CD4-positive, alpha-beta T cell treated with Interleukin-6 at 100 ng/mL for 8 hours (primary cell): Measurements from ENCODE around the gene NUDT2.

ENCODE experiments used
- DNase-seq: peaks from one replicate; pipeline ENCODE4 v3.0.0-alpha.2; 2020; ENCODE audit warnings: mixed read lengths, low spot score

NUDT2 gene

DNA sequence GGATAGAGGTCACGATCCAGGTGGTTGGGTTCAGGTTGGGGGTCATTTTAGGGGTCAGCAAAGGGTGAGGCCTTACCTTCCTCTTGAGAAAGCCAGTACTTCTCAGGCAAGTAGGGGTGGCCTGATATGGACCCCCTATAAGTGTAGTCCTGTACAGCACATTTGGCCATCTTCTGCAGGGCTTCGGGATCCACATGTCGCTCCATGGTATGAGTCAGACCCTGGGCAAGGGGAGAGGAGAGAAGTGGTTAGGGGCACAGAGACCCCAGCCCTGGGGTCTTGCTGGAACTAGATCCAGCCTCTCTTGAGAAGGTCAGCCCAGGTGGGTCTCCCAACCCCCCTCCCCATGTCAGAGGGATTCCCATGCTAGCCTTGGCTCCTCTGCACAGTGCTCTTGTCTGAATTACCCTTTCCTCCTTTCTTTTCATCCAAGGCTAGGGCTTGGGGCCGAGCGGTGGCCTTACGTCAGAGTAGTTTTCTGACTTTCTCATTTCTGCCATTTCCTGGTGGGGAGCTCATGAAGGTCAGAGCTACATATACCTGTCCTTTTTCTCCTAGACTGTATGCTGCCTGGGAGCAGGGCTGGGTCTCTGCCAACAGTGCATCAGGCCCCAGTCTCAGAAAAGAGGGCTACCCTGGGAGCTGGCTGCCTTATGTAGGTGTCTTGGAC lies 56.3 kb downstream of the NUDT2 start:
- DNase-seq, result no peak

DNA sequence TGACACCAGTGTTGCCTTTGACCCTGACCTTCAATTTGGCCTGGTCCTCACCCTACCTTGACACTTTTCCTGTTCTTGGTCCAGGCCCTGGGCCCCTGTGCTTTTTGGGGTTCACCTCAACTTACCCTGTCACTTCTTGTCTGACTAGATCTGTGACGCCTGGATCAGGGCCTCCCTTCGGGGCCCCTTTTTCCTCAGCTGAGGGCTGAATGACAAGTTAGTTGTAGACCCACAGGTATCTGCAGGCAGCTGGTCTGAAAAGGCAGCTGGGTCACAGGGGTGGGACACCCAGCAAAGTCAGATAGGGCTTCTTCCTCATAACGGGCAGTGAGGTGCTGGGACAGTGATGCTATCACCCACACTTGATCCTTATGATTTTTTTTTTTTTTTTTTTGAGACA lies 57.3 kb downstream of the NUDT2 start:
- DNase-seq, result no peak

DNA sequence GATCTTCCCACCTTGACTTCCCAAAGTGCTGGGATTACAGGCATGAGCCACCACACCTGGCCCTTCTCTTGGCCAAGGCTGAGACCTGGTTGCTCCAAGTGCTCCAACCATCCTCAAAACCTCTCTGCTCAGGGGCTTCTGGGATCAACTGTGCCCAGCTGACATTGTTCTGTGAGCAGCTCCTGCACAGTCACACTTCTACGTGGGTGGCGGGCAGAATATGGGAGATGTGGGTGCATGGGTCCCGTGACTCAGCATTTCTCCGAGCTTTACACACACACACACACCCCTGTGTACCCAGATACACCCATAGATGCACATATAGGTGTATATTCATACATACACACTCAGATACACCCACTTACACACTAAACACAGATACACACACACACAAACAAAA lies 57.9 kb downstream of the NUDT2 start:
- no peak for DNase-seq

DNA sequence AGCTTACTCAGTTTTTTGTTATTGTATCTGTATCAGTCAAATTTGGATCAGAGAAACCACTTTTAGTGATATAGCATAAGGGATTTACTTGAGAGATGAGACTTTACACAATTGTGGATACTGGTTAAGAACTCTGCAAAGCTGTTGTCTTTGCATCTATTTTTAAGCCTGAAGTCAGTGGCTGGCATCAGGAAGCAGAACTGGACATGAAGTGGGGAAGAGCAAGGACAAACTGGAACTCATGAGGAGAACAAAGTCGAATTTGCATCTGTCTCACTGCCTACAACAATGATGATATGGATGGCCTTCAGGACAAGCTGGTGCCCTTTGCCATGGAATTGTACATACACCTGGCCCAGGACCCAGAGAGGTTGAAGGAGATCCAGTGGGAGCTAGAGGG lies 63.1 kb downstream of the NUDT2 start:
- DNase-seq, result no peak
